Measurements from ENCODE around the gene SEMA6A.

Gene SEMA6A

GRCh38 chr5:116423587-116424257 is 150.9 kb downstream of the SEMA6A start:
- no peaks in the 10 kb centered on the region for H3K9me3 ChIP-seq (ENCODE audit: control insufficient read depth, low read length)
- DNase-seq: no peak
- no peak overlapping the region for H2BK120ac ChIP-seq (ENCODE audit: low read depth, low read length)
- H3K36me3 ChIP-seq (ENCODE audit: control insufficient read depth in 1 of 2, insufficient read depth in 2 of 2, low read depth in 1 of 2, low read length in 2 of 2): no peaks in the 10 kb centered on the region
- H3K79me1 ChIP-seq (replicated peaks; ENCODE audit: low read length, poor library complexity, severe bottlenecking): no peaks in the 10 kb centered on the region
- no peak overlapping the region for H2BK5ac ChIP-seq (ENCODE audit: low read depth, low read length, poor library complexity, severe bottlenecking)
- H3K27ac ChIP-seq (ENCODE audit: low read length, poor library complexity, severe bottlenecking): no peak overlapping the region
- H3K9ac ChIP-seq (ENCODE audit: low read length): no peak overlapping the region
- H2BK15ac ChIP-seq (ENCODE audit: low read depth, poor library complexity, severe bottlenecking): no peak overlapping the region
- no peak overlapping the region for H3K23ac ChIP-seq (ENCODE audit: low read length in 2 of 2)
- no peak overlapping the region for H3K4me3 ChIP-seq (ENCODE audit: insufficient read depth in 1 of 2, low read depth in 1 of 2, low read length in 2 of 2)
- no peak overlapping the region for H3K4me2 ChIP-seq (ENCODE audit: low read length, poor library complexity, severe bottlenecking)
- no peaks in the 10 kb centered on the region for H3K4me1 ChIP-seq (ENCODE audit: control insufficient read depth, insufficient read depth, low read depth, low read length)
- H3K18ac ChIP-seq (ENCODE audit: low read depth in 1 of 2, low read length in 2 of 2): no peak overlapping the region
- H3K27me3 ChIP-seq (ENCODE audit: control insufficient read depth in 1 of 2, insufficient read depth in 1 of 2, low read length in 2 of 2): no peaks in the 10 kb centered on the region
- no peak overlapping the region for H4K8ac ChIP-seq (ENCODE audit: low read length)
- H3K14ac ChIP-seq (ENCODE audit: low read length in 2 of 2): no peak overlapping the region
- H2AFZ ChIP-seq (ENCODE audit: low read depth, low read length): no peak overlapping the region
- H2AK5ac ChIP-seq (ENCODE audit: low read length, severe bottlenecking): no peak overlapping the region
- no peak overlapping the region for H4K91ac ChIP-seq (ENCODE audit: low read length)
- WGBS: 92% methylated on average over 5 of the region's 5 CpGs
- no peak overlapping the region for H3K4ac ChIP-seq (ENCODE audit: low read depth in 1 of 2, low read length in 2 of 2)
- no peak overlapping the region for H2BK12ac ChIP-seq (ENCODE audit: low read length in 2 of 2)

- Histone ChIP-seq H3K14ac (ENCODE audit: low read length in 2 of 2) (no peak overlapping the region), H3K36me3 (ENCODE audit: control insufficient read depth in 1 of 2, insufficient read depth in 2 of 2, low read depth in 1 of 2, low read length in 2 of 2) (no peaks in the 10 kb centered on the region), H3K79me1 (replicated peaks; ENCODE audit: low read length, poor library complexity, severe bottlenecking) (no peaks in the 10 kb centered on the region), H4K8ac (ENCODE audit: low read length) (no peak overlapping the region), H2AK5ac (ENCODE audit: low read length, severe bottlenecking) (no peak overlapping the region), H3K4me3 (ENCODE audit: insufficient read depth in 1 of 2, low read depth in 1 of 2, low read length in 2 of 2) (no peak overlapping the region), H2BK5ac (ENCODE audit: low read depth, low read length, poor library complexity, severe bottlenecking) (no peak overlapping the region), H3K23ac (ENCODE audit: low read length in 2 of 2) (no peak overlapping the region), H3K27me3 (ENCODE audit: control insufficient read depth in 1 of 2, insufficient read depth in 1 of 2, low read length in 2 of 2) (no peaks in the 10 kb centered on the region), H3K27ac (ENCODE audit: low read length, poor library complexity, severe bottlenecking) (no peak overlapping the region), H4K91ac (ENCODE audit: low read length) (no peak overlapping the region), H3K9me3 (ENCODE audit: control insufficient read depth, low read length) (no peaks in the 10 kb centered on the region), H2AFZ (ENCODE audit: low read depth, low read length) (no peak overlapping the region), H2BK15ac (ENCODE audit: low read depth, poor library complexity, severe bottlenecking) (no peak overlapping the region), H3K9ac (ENCODE audit: low read length) (no peak overlapping the region), H2BK12ac (ENCODE audit: low read length in 2 of 2) (no peak overlapping the region), H3K4ac (ENCODE audit: low read depth in 1 of 2, low read length in 2 of 2) (no peak overlapping the region), H3K4me1 (ENCODE audit: control insufficient read depth, insufficient read depth, low read depth, low read length) (no peaks in the 10 kb centered on the region), H3K4me2 (ENCODE audit: low read length, poor library complexity, severe bottlenecking) (no peak overlapping the region), H2BK120ac (ENCODE audit: low read depth, low read length) (no peak overlapping the region), H3K18ac (ENCODE audit: low read depth in 1 of 2, low read length in 2 of 2) (no peak overlapping the region)
- DNase-seq: peak; percentile 14
Measured at GRCh38 chr5:116423141-116423540, 151.5 kb downstream of the SEMA6A start.

- no peak overlapping the region for H2BK12ac ChIP-seq (ENCODE audit: low read length in 2 of 2)
- H3K36me3 ChIP-seq (ENCODE audit: control insufficient read depth in 1 of 2, insufficient read depth in 2 of 2, low read depth in 1 of 2, low read length in 2 of 2): no peaks in the 10 kb centered on the region
- no peak overlapping the region for H3K18ac ChIP-seq (ENCODE audit: low read depth in 1 of 2, low read length in 2 of 2)
- H3K4me3 ChIP-seq (ENCODE audit: insufficient read depth in 1 of 2, low read depth in 1 of 2, low read length in 2 of 2): no peak overlapping the region
- no peak overlapping the region for H2AFZ ChIP-seq (ENCODE audit: low read depth, low read length)
- H3K79me1 ChIP-seq (replicated peaks; ENCODE audit: low read length, poor library complexity, severe bottlenecking): no peaks in the 10 kb centered on the region
- H3K4me2 ChIP-seq (ENCODE audit: low read length, poor library complexity, severe bottlenecking): no peak overlapping the region
- H3K9me3 ChIP-seq (ENCODE audit: control insufficient read depth, low read length): no peaks in the 10 kb centered on the region
- H2BK120ac ChIP-seq (ENCODE audit: low read depth, low read length): no peak overlapping the region
- no peak overlapping the region for H3K23ac ChIP-seq (ENCODE audit: low read length in 2 of 2)
- no peak overlapping the region for H3K27ac ChIP-seq (ENCODE audit: low read length, poor library complexity, severe bottlenecking)
- no peak overlapping the region for H3K4ac ChIP-seq (ENCODE audit: low read depth in 1 of 2, low read length in 2 of 2)
- no peak overlapping the region for H2BK5ac ChIP-seq (ENCODE audit: low read depth, low read length, poor library complexity, severe bottlenecking)
- no peak overlapping the region for H3K14ac ChIP-seq (ENCODE audit: low read length in 2 of 2)
- no peak overlapping the region for H4K8ac ChIP-seq (ENCODE audit: low read length)
- no peak overlapping the region for H3K9ac ChIP-seq (ENCODE audit: low read length)
- H3K4me1 ChIP-seq (ENCODE audit: control insufficient read depth, insufficient read depth, low read depth, low read length): no peaks in the 10 kb centered on the region
- DNase-seq: no peak
- H2BK15ac ChIP-seq (ENCODE audit: low read depth, poor library complexity, severe bottlenecking): no peak overlapping the region
- H4K91ac ChIP-seq (ENCODE audit: low read length): no peak overlapping the region
- no peak overlapping the region for H2AK5ac ChIP-seq (ENCODE audit: low read length, severe bottlenecking)
- H3K27me3 ChIP-seq (ENCODE audit: control insufficient read depth in 1 of 2, insufficient read depth in 1 of 2, low read length in 2 of 2): no peaks in the 10 kb centered on the region
- WGBS: 97% methylated on average over 4 of the region's 5 CpGs
Measured at GRCh38 chr5:116421080-116421629, 153.5 kb downstream of the SEMA6A start.

- H3K9me3 ChIP-seq (ENCODE audit: control insufficient read depth, low read length): no peaks in the 10 kb centered on the region
- no peak overlapping the region for H4K8ac ChIP-seq (ENCODE audit: low read length)
- H3K36me3 ChIP-seq (ENCODE audit: control insufficient read depth in 1 of 2, insufficient read depth in 2 of 2, low read depth in 1 of 2, low read length in 2 of 2): no peaks in the 10 kb centered on the region
- no peak overlapping the region for H3K4me3 ChIP-seq (ENCODE audit: insufficient read depth in 1 of 2, low read depth in 1 of 2, low read length in 2 of 2)
- no peak overlapping the region for H2AFZ ChIP-seq (ENCODE audit: low read depth, low read length)
- H3K14ac ChIP-seq (ENCODE audit: low read length in 2 of 2): no peak overlapping the region
- H3K4me1 ChIP-seq (ENCODE audit: control insufficient read depth, insufficient read depth, low read depth, low read length): no peaks in the 10 kb centered on the region
- no peak overlapping the region for H3K4ac ChIP-seq (ENCODE audit: low read depth in 1 of 2, low read length in 2 of 2)
- no peak overlapping the region for H3K27ac ChIP-seq (ENCODE audit: low read length, poor library complexity, severe bottlenecking)
- H2BK120ac ChIP-seq (ENCODE audit: low read depth, low read length): no peak overlapping the region
- H2BK15ac ChIP-seq (ENCODE audit: low read depth, poor library complexity, severe bottlenecking): no peak overlapping the region
- H2AK5ac ChIP-seq (ENCODE audit: low read length, severe bottlenecking): no peak overlapping the region
- no peak overlapping the region for H2BK12ac ChIP-seq (ENCODE audit: low read length in 2 of 2)
- DNase-seq: no peak
- no peak overlapping the region for H3K4me2 ChIP-seq (ENCODE audit: low read length, poor library complexity, severe bottlenecking)
- H3K9ac ChIP-seq (ENCODE audit: low read length): no peak overlapping the region
- H3K27me3 ChIP-seq (ENCODE audit: control insufficient read depth in 1 of 2, insufficient read depth in 1 of 2, low read length in 2 of 2): no peaks in the 10 kb centered on the region
- H3K79me1 ChIP-seq (replicated peaks; ENCODE audit: low read length, poor library complexity, severe bottlenecking): no peaks in the 10 kb centered on the region
- H3K23ac ChIP-seq (ENCODE audit: low read length in 2 of 2): no peak overlapping the region
- WGBS: 82% methylated on average over 3 of the region's 4 CpGs
- no peak overlapping the region for H3K18ac ChIP-seq (ENCODE audit: low read depth in 1 of 2, low read length in 2 of 2)
- H4K91ac ChIP-seq (ENCODE audit: low read length): no peak overlapping the region
- H2BK5ac ChIP-seq (ENCODE audit: low read depth, low read length, poor library complexity, severe bottlenecking): no peak overlapping the region
Measured at GRCh38 chr5:116420540-116420939, 154.1 kb downstream of the SEMA6A start.
